HepG2 (cell line): Measurements from ENCODE around the gene NOL8.

Experiments
- CREB1 ChIP-seq, 2 experiments: fragments of 450-650 bp in 1 of 2; IDR thresholded peaks; 2 replicates each; pipeline ENCODE4 v1.6.1; 2016 to 2017; ENCODE audit warnings: control low read depth in 1 of 2, mild to moderate bottlenecking in 1 of 2, missing compliant biosample characterization in 1 of 2, missing genetic modification characterization in 1 of 2
- EZH2 ChIP-seq: conservative IDR thresholded peaks from 2 replicates; pipeline ENCODE4 v1.6.1; 2012; ENCODE audit warnings: mild to moderate bottlenecking, low read depth, low read length, moderate library complexity
- NRL ChIP-seq: sonication (generic); formaldehyde crosslinking; IDR thresholded peaks from 2 replicates; pipeline ENCODE4 v1.5.0; 2020; ENCODE audit warnings: missing genetic modification reagents, mild to moderate bottlenecking, moderate library complexity, borderline replicate concordance
- POLR2A ChIP-seq, 2 experiments: IDR thresholded peaks; 2 replicates each; pipeline ENCODE4 v1.6.1; 2011; ENCODE audit warnings: low read depth in 2 of 2, low read length in 2 of 2, mild to moderate bottlenecking in 1 of 2, moderate library complexity in 1 of 2; ENCODE audit not compliant: insufficient read depth in 1 of 2
- POLR2AphosphoS5 ChIP-seq: IDR thresholded peaks from 2 replicates; pipeline ENCODE4 v1.6.1; 2012; ENCODE audit warnings: low read depth, low read length
- RFX1 ChIP-seq: fragments of 450-650 bp; IDR thresholded peaks from 2 replicates; pipeline ENCODE4 v1.6.1; 2017
- SMC3 ChIP-seq: IDR thresholded peaks from 2 replicates; pipeline ENCODE4 v1.6.1; 2011; ENCODE audit warnings: low read length, improper control_type of control experiment
- ZKSCAN1 ChIP-seq: fragments of 150-350 bp; IDR thresholded peaks from 2 replicates; pipeline ENCODE4 v1.6.1; 2014; ENCODE audit warnings: low read length
- ZNF446 ChIP-seq: sonication (generic); formaldehyde crosslinking; IDR thresholded peaks from 2 replicates; pipeline ENCODE4 v1.5.0; 2020; ENCODE audit warnings: mild to moderate bottlenecking, missing genetic modification reagents
- ZNF746 ChIP-seq: sonication (generic); formaldehyde crosslinking; IDR thresholded peaks from 2 replicates; pipeline ENCODE4 v1.8.0; 2022; ENCODE audit warnings: mild to moderate bottlenecking, missing genetic modification reagents
- ZNF782 ChIP-seq: sonication (generic); formaldehyde crosslinking; IDR thresholded peaks from 2 replicates; pipeline ENCODE4 v1.4.0; 2020; ENCODE audit warnings: missing genetic modification reagents, mild to moderate bottlenecking, borderline replicate concordance
- TF ChIP-seq, protein P1 (sequence below): sonication (generic); formaldehyde crosslinking; IDR thresholded peaks from 2 replicates; pipeline ENCODE4 v1.8.0; 2022; ENCODE audit warnings: missing genetic modification reagents, mild to moderate bottlenecking, inconsistent platforms, borderline replicate concordance
- TF ChIP-seq, protein P2 (sequence below), 2 experiments: sonication (generic) in 1 of 2; formaldehyde crosslinking in 1 of 2; IDR thresholded peaks; 2 replicates each; pipeline versions ENCODE4 v1.5.1 to v1.6.1; 2011 to 2020; ENCODE audit warnings: borderline replicate concordance in 1 of 2, low read depth in 1 of 2, low read length in 1 of 2, mild to moderate bottlenecking in 1 of 2, missing genetic modification reagents in 1 of 2, moderate library complexity in 1 of 2
- TF ChIP-seq, protein P3 (sequence below): sonication (generic); formaldehyde crosslinking; IDR thresholded peaks from 2 replicates; pipeline ENCODE4 v1.5.0; 2020; ENCODE audit warnings: mild to moderate bottlenecking, missing genetic modification reagents, moderate library complexity

DNA sequence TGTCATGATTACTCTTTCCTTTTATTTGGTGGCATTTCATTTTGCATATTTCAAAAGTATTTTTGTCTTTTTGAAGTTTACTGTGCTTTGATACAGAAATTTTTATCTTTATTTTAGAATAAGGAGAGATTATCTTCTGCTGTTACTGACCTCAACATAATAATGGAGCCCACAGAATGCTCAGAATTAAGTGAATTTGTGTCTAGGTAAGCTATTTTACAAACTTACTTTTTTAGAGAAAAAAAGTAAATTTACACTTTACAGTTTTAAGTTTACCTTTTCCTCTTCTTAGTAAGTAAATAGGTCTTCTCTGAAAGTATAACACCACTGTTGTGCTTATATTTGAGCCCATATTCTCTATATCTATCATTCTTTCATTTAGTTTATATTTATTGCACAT, 20.4 kb upstream of the NOL8 start:
- TF ChIP-seq, protein P1, sequence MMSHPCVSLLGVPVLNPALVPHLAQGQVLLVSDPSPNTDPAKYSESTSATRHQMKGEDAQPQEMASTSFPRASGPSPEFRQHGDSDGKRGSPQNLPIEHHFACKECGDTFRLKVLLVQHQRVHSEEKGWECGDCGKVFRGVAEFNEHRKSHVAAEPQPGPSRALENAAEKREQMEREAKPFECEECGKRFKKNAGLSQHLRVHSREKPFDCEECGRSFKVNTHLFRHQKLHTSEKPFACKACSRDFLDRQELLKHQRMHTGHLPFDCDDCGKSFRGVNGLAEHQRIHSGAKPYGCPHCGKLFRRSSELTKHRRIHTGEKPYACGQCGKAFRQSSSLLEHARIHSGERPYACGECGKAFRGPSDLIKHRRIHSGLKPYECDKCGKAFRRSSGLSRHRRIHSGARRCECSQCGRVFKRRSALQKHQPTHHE (CRISPR knock-in tag), result no peak
- TF ChIP-seq EZH2 (no peak), ZKSCAN1 (no peak), ZNF446 (CRISPR knock-in tag) (no peak), NRL (CRISPR knock-in tag) (no peak), SMC3 (no peak), POLR2A (IDR thresholded peaks at IDR 0.05; ENCODE audit: insufficient read depth in 1 of 2, low read depth in 2 of 2, low read length in 2 of 2) (no peak), ZNF782 (CRISPR knock-in tag) (no peak), CREB1 (IDR thresholded peaks at IDR 0.05) (no peak), CREB1 (CRISPR knock-in tag; IDR thresholded peaks at IDR 0.05) (no peak), RFX1 (no peak), POLR2AphosphoS5 (no peak), ZNF746 (CRISPR knock-in tag) (no peak)
- TF ChIP-seq, protein P2, sequence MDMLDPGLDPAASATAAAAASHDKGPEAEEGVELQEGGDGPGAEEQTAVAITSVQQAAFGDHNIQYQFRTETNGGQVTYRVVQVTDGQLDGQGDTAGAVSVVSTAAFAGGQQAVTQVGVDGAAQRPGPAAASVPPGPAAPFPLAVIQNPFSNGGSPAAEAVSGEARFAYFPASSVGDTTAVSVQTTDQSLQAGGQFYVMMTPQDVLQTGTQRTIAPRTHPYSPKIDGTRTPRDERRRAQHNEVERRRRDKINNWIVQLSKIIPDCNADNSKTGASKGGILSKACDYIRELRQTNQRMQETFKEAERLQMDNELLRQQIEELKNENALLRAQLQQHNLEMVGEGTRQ (IDR thresholded peaks at IDR 0.05; ENCODE audit: low read depth, low read length), result no peak
- TF ChIP-seq, protein P2 (CRISPR knock-in tag; IDR thresholded peaks at IDR 0.05; ENCODE audit: borderline replicate concordance), result no peak
- TF ChIP-seq, protein P3, sequence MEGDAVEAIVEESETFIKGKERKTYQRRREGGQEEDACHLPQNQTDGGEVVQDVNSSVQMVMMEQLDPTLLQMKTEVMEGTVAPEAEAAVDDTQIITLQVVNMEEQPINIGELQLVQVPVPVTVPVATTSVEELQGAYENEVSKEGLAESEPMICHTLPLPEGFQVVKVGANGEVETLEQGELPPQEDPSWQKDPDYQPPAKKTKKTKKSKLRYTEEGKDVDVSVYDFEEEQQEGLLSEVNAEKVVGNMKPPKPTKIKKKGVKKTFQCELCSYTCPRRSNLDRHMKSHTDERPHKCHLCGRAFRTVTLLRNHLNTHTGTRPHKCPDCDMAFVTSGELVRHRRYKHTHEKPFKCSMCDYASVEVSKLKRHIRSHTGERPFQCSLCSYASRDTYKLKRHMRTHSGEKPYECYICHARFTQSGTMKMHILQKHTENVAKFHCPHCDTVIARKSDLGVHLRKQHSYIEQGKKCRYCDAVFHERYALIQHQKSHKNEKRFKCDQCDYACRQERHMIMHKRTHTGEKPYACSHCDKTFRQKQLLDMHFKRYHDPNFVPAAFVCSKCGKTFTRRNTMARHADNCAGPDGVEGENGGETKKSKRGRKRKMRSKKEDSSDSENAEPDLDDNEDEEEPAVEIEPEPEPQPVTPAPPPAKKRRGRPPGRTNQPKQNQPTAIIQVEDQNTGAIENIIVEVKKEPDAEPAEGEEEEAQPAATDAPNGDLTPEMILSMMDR (CRISPR knock-in tag), result no peak
